OCI-LY1 (cell line): ENCODE results near the gene AJUBA.

Source experiments
- H2AFZ ChIP-seq: fragments of 200-600 bp; sonication (generic), shearing (Covaris generic); 2 replicates; pipeline ENCODE4 v1.6.0; 2014; ENCODE audit warnings: antibody characterized with exemption, mild to moderate bottlenecking, low read length
- H3F3A ChIP-seq: fragments of 200-600 bp; sonication (generic), shearing (Covaris generic); 2 replicates; pipeline ENCODE4 v1.6.0; 2014; ENCODE audit warnings: mild to moderate bottlenecking, antibody characterized with exemption, low read length, moderate library complexity; ENCODE audit not compliant: insufficient read depth
- H3K27ac ChIP-seq: fragments of 200-600 bp; sonication (generic); 2 replicates; pipeline ENCODE4 v1.5.1; 2014; ENCODE audit warnings: low read length, mixed run types, mild to moderate bottlenecking, low read depth; ENCODE audit not compliant: poor library complexity, severe bottlenecking
- H3K27me3 ChIP-seq: fragments of 200-600 bp; sonication (generic); 2 replicates; pipeline ENCODE4 v1.6.0; 2014; ENCODE audit warnings: antibody characterized with exemption, mild to moderate bottlenecking, low read length, moderate library complexity; ENCODE audit not compliant: insufficient read depth
- H3K36me3 ChIP-seq: fragments of 200-600 bp; sonication (generic); 2 replicates; pipeline ENCODE4 v1.6.1; 2014; ENCODE audit warnings: mild to moderate bottlenecking, antibody characterized with exemption, low read length, moderate library complexity, mixed read lengths; ENCODE audit not compliant: insufficient read depth
- H3K4me1 ChIP-seq: fragments of 200-600 bp; sonication (generic); 2 replicates; pipeline ENCODE4 v1.5.1; 2014; ENCODE audit warnings: mild to moderate bottlenecking, low read length, moderate library complexity; ENCODE audit not compliant: insufficient read depth, severe bottlenecking
- H3K4me2 ChIP-seq: fragments of 200-600 bp; sonication (generic), shearing (Covaris generic); 2 replicates; pipeline ENCODE4 v1.6.1; 2014; ENCODE audit warnings: low read length
- H3K4me3 ChIP-seq: fragments of 200-600 bp; sonication (generic); 2 replicates; pipeline ENCODE4 v1.5.1; 2014; ENCODE audit warnings: low read length, low read depth, mild to moderate bottlenecking, mixed read lengths; ENCODE audit not compliant: poor library complexity, severe bottlenecking
- H3K79me2 ChIP-seq: fragments of 200-600 bp; shearing (Covaris generic); 2 replicates; pipeline ENCODE4 v1.6.1; 2016; ENCODE audit warnings: mixed run types, low read length, mixed read lengths; ENCODE audit not compliant: insufficient read depth
- H3K9ac ChIP-seq: fragments of 200-600 bp; sonication (generic), shearing (Covaris generic); 2 replicates; pipeline ENCODE4 v1.6.1; 2014; ENCODE audit warnings: mild to moderate bottlenecking, low read length, mixed read lengths
- H3K9me2 ChIP-seq: fragments of 200-600 bp; sonication (generic), shearing (Covaris generic); 2 replicates; pipeline ENCODE4 v1.6.1; 2014; ENCODE audit warnings: low read depth, mild to moderate bottlenecking, low read length, mixed read lengths
- H3K9me3 ChIP-seq: fragments of 200-600 bp; shearing (Covaris generic); 2 replicates; pipeline ENCODE4 v1.6.1; 2014; ENCODE audit warnings: low read length, mixed read lengths
- H4K20me1 ChIP-seq: fragments of 200-600 bp; sonication (generic), shearing (Covaris generic); 2 replicates; pipeline ENCODE4 v1.6.0; 2016; ENCODE audit warnings: mild to moderate bottlenecking, low read length; ENCODE audit not compliant: insufficient read depth
- CTCF ChIP-seq: fragments of 200-600 bp; sonication (generic), shearing (Covaris generic); IDR thresholded peaks from 2 replicates; pipeline ENCODE4 v1.5.1; 2017; ENCODE audit warnings: mild to moderate bottlenecking, antibody characterized with exemption, low read length, moderate library complexity, mixed read lengths
- EZH2 ChIP-seq: fragments of 200-600 bp; sonication (generic), shearing (Covaris generic); IDR thresholded peaks from 2 replicates; pipeline ENCODE4 v1.8.0; 2017; ENCODE audit warnings: borderline replicate concordance, mixed run types, mild to moderate bottlenecking, antibody characterized with exemption, low read length, moderate library complexity, mixed read lengths

AJUBA gene

GRCh38 chr14:23002592-23002991 is 20.2 kb upstream of the AJUBA start:
- Histone ChIP-seq H3K9ac (no peak overlapping the region), H3K36me3 (peaks cover 8% of the 10 kb centered on the region)

GRCh38 chr14:23000860-23001259 is 18.5 kb upstream of the AJUBA start:
- no peaks in the 10 kb centered on the region for H4K20me1 ChIP-seq
- peaks cover 6% of the 10 kb centered on the region for H3K4me1 ChIP-seq
- H3F3A ChIP-seq, result no peaks in the 10 kb centered on the region
- no peak overlapping the region for H3K27ac ChIP-seq
- no peak overlapping the region for H3K4me3 ChIP-seq
- H3K4me2 ChIP-seq, result no peak overlapping the region
- no peak overlapping the region for H3K9ac ChIP-seq
- no peaks in the 10 kb centered on the region for H3K9me2 ChIP-seq
- TF ChIP-seq EZH2, result no peak
- TF ChIP-seq CTCF, result no peak
- no peaks in the 10 kb centered on the region for H3K79me2 ChIP-seq
- no peaks in the 10 kb centered on the region for H3K27me3 ChIP-seq
- H3K36me3 ChIP-seq, result peaks cover 8% of the 10 kb centered on the region
- H3K9me3 ChIP-seq, result no peaks in the 10 kb centered on the region
- no peak overlapping the region for H2AFZ ChIP-seq

More at GRCh38 chr14:23002592-23002991, 20.2 kb upstream of the AJUBA start:
- Histone ChIP-seq H2AFZ (no peak overlapping the region), H3K79me2 (no peaks in the 10 kb centered on the region), H4K20me1 (no peaks in the 10 kb centered on the region), H3K4me2 (no peak overlapping the region), H3K4me1 (peaks cover 17% of the 10 kb centered on the region), H3K9me3 (no peaks in the 10 kb centered on the region), H3K9me2 (no peaks in the 10 kb centered on the region), H3K4me3 (no peak overlapping the region), H3K27me3 (no peaks in the 10 kb centered on the region), H3F3A (no peaks in the 10 kb centered on the region), H3K27ac (no peak overlapping the region)
- TF ChIP-seq EZH2 (no peak), CTCF (no peak)

DNA sequence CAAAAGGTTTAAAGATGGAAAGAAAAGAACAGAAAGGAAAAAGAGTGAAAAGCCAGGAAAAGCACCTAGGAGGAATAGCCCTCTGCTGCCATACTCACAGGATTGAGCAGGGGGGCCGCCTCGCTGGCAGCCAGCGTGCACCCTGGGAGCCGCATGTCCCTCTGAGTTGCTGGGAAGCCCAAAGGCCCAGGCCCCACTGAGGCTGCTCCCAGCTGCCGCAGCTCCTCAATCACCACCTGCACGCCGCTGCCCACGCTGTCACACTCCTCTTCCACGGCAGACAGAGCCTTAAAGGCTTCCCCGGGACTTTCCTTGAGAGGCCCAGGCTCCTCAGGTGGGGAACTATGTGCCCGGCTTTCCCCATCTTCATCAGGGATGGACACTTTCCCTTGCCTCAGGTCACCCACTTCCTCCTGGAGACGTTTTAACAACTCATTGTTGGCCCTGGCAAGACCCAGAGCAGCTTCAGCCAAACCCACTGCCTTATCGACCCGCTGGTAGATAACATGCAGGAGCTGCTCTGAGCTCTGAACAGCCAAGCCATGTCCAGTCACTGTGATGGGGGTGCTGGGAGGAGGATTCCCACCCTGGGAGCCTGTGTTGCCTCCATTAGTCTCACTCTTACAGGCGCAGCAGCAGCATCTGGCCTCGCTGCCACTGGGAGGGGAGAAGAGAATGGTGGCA is 16.1 kb upstream of the AJUBA start:
- Histone ChIP-seq H2AFZ (no peak overlapping the region), H3K27ac (no peak overlapping the region), H3K4me2 (no peak overlapping the region), H3F3A (no peaks in the 10 kb centered on the region), H3K9ac (no peak overlapping the region), H3K27me3 (no peaks in the 10 kb centered on the region), H3K9me2 (no peaks in the 10 kb centered on the region), H3K4me3 (no peak overlapping the region), H3K4me1 (no peaks in the 10 kb centered on the region), H3K36me3 (peaks cover 8% of the 10 kb centered on the region), H3K79me2 (no peaks in the 10 kb centered on the region), H4K20me1 (no peaks in the 10 kb centered on the region), H3K9me3 (no peaks in the 10 kb centered on the region)
- no peak for TF ChIP-seq CTCF
